ENCODE data around the gene EPHA3.

EPHA3 gene

GRCh38 chr3:89180334-89180733, 72.9 kb downstream of the EPHA3 start:
- Histone ChIP-seq H3K27ac (replicated peaks) (no peak overlapping the region), H3K4me3 (replicated peaks; ENCODE audit: insufficient read depth, low read length) (no peak overlapping the region), H3K27me3 (ENCODE audit: insufficient read depth, poor library complexity, severe bottlenecking) (no peaks in the 10 kb centered on the region)
- no peak for DNase-seq (ENCODE audit: low read depth in 1 of 2, low spot score in 1 of 2)
- no peak for TF ChIP-seq CTCF (IDR thresholded peaks at IDR 0.05; ENCODE audit: insufficient read depth, low read length)
- no peak for TF ChIP-seq SPI1 (IDR thresholded peaks at IDR 0.05; ENCODE audit: borderline replicate concordance, low read depth)
- no peak for TF ChIP-seq REST (IDR thresholded peaks at IDR 0.05; ENCODE audit: insufficient replicate concordance, low read depth)
- no peak for TF ChIP-seq POLR2AphosphoS5 (IDR thresholded peaks at IDR 0.05; ENCODE audit: low read depth)
- no peak for TF ChIP-seq GABPA (IDR thresholded peaks at IDR 0.05; ENCODE audit: low read depth)

GRCh38 chr3:89182056-89182455, 74.6 kb downstream of the EPHA3 start:
- Histone ChIP-seq H3K27ac (replicated peaks) (no peak overlapping the region), H3K4me3 (replicated peaks; ENCODE audit: insufficient read depth, low read length) (no peak overlapping the region), H3K27me3 (ENCODE audit: insufficient read depth, poor library complexity, severe bottlenecking) (no peaks in the 10 kb centered on the region)
- DNase-seq (ENCODE audit: low read depth in 1 of 2, low spot score in 1 of 2): no peak
- no peak for TF ChIP-seq REST (IDR thresholded peaks at IDR 0.05; ENCODE audit: insufficient replicate concordance, low read depth)
- no peak for TF ChIP-seq CTCF (IDR thresholded peaks at IDR 0.05; ENCODE audit: insufficient read depth, low read length)

- TF ChIP-seq REST (IDR thresholded peaks at IDR 0.05; ENCODE audit: insufficient replicate concordance, low read depth): no peak
- Histone ChIP-seq H3K27me3 (ENCODE audit: insufficient read depth, poor library complexity, severe bottlenecking) (no peaks in the 10 kb centered on the region), H3K4me3 (replicated peaks; ENCODE audit: insufficient read depth, low read length) (no peak overlapping the region), H3K27ac (replicated peaks) (no peak overlapping the region)
- no peak for DNase-seq (ENCODE audit: low read depth in 1 of 2, low spot score in 1 of 2)
Measured at GRCh38 chr3:89184151-89184995, 77.0 kb downstream of the EPHA3 start.

Data from HL-60 (cell line).